ENCODE data around the gene CPNE5. TPM values are rescaled to one million over a fixed set of nuclear protein-coding genes. Genes with fewer than 3 reads are reported as not detected.

The CPNE5 gene
- total RNA-seq, 1 donor from 2014 or later: 2.9 TPM

- Mint-ChIP-seq H3K27me3 (ENCODE audit: unreplicated experiment) (peaks cover 9% of the 10 kb centered on the region), H3K4me1 (ENCODE audit: low read depth, unreplicated experiment) (peaks cover 11% of the 10 kb centered on the region), H3K4me3 (ENCODE audit: unreplicated experiment) (peak overlapping the region; percentile 46), H3K36me3 (ENCODE audit: unreplicated experiment) (no peaks in the 10 kb centered on the region), H3K27ac (ENCODE audit: unreplicated experiment) (no peak overlapping the region), H3K9me3 (ENCODE audit: unreplicated experiment) (peaks cover 8% of the 10 kb centered on the region)
- DNase-seq: no peak
- TF ChIP-seq CTCF (IDR thresholded peaks at IDR 0.05; ENCODE audit: partially characterized antibody, unreplicated experiment): no peak
Observed at GRCh38 chr6:36717231-36717825, 121.9 kb downstream of the CPNE5 start.

- no peaks in the 10 kb centered on the region for H3K36me3 Mint-ChIP-seq (ENCODE audit: unreplicated experiment)
Observed at GRCh38 chr6:36716476-36717093, 122.7 kb downstream of the CPNE5 start.

GRCh38 chr6:36715469-36715868 is 123.8 kb downstream of the CPNE5 start:
- no peak for DNase-seq
- TF ChIP-seq CTCF (IDR thresholded peaks at IDR 0.05; ENCODE audit: partially characterized antibody, unreplicated experiment): no peak
- peaks cover 7% of the 10 kb centered on the region for H3K27me3 Mint-ChIP-seq (ENCODE audit: unreplicated experiment)
- H3K27ac Mint-ChIP-seq (ENCODE audit: unreplicated experiment): no peak overlapping the region
- H3K4me3 Mint-ChIP-seq (ENCODE audit: unreplicated experiment): no peak overlapping the region
- H3K9me3 Mint-ChIP-seq (ENCODE audit: unreplicated experiment): peaks cover 6% of the 10 kb centered on the region
- H3K36me3 Mint-ChIP-seq (ENCODE audit: unreplicated experiment): no peaks in the 10 kb centered on the region
- peaks cover 11% of the 10 kb centered on the region for H3K4me1 Mint-ChIP-seq (ENCODE audit: low read depth, unreplicated experiment)

More at GRCh38 chr6:36716476-36717093, 122.7 kb downstream of the CPNE5 start:
- H3K4me3 Mint-ChIP-seq (ENCODE audit: unreplicated experiment): no peak overlapping the region
- no peak for DNase-seq
- peaks cover 8% of the 10 kb centered on the region for H3K9me3 Mint-ChIP-seq (ENCODE audit: unreplicated experiment)
- peaks cover 11% of the 10 kb centered on the region for H3K4me1 Mint-ChIP-seq (ENCODE audit: low read depth, unreplicated experiment)
- H3K27ac Mint-ChIP-seq (ENCODE audit: unreplicated experiment): no peak overlapping the region
- peaks cover 9% of the 10 kb centered on the region for H3K27me3 Mint-ChIP-seq (ENCODE audit: unreplicated experiment)
- no peak for TF ChIP-seq CTCF (IDR thresholded peaks at IDR 0.05; ENCODE audit: partially characterized antibody, unreplicated experiment)

GRCh38 chr6:36714511-36714910 is 124.7 kb downstream of the CPNE5 start:
- H3K27me3 Mint-ChIP-seq (ENCODE audit: unreplicated experiment): peaks cover 6% of the 10 kb centered on the region
- peaks cover 11% of the 10 kb centered on the region for H3K4me1 Mint-ChIP-seq (ENCODE audit: low read depth, unreplicated experiment)
- H3K4me3 Mint-ChIP-seq (ENCODE audit: unreplicated experiment): no peak overlapping the region
- H3K27ac Mint-ChIP-seq (ENCODE audit: unreplicated experiment): peak overlapping the region; percentile 28
- TF ChIP-seq CTCF (IDR thresholded peaks at IDR 0.05; ENCODE audit: partially characterized antibody, unreplicated experiment): no peak
- peaks cover 6% of the 10 kb centered on the region for H3K9me3 Mint-ChIP-seq (ENCODE audit: unreplicated experiment)
- no peaks in the 10 kb centered on the region for H3K36me3 Mint-ChIP-seq (ENCODE audit: unreplicated experiment)
- no peak for DNase-seq

- DNase-seq: no peak
- Mint-ChIP-seq H3K4me3 (ENCODE audit: unreplicated experiment) (no peak overlapping the region), H3K27me3 (ENCODE audit: unreplicated experiment) (peaks cover 5% of the 10 kb centered on the region), H3K4me1 (ENCODE audit: low read depth, unreplicated experiment) (peaks cover 11% of the 10 kb centered on the region), H3K9me3 (ENCODE audit: unreplicated experiment) (peaks cover 6% of the 10 kb centered on the region), H3K27ac (ENCODE audit: unreplicated experiment) (no peak overlapping the region), H3K36me3 (ENCODE audit: unreplicated experiment) (no peaks in the 10 kb centered on the region)
- no peak for TF ChIP-seq CTCF (IDR thresholded peaks at IDR 0.05; ENCODE audit: partially characterized antibody, unreplicated experiment)
Observed at GRCh38 chr6:36713846-36714245, 125.4 kb downstream of the CPNE5 start.

Measured in glutamatergic neuron (in vitro differentiated cells).